OCI-LY7 (cell line): ENCODE measurements around the gene ACADM.

Experiments
- EZH2phosphoT487 ChIP-seq: fragments of 200-600 bp; sonication (generic); IDR thresholded peaks from 2 replicates; pipeline ENCODE4 v1.6.1; 2018; ENCODE audit warnings: low read depth, borderline replicate concordance, mild to moderate bottlenecking, mixed run types, antibody characterized with exemption, low read length, moderate library complexity, mixed read lengths
- TF ChIP-seq, protein P1 (sequence below): fragments of 200-600 bp; sonication (generic); conservative IDR thresholded peaks from 2 replicates; pipeline ENCODE4 v1.5.1; 2014; ENCODE audit warnings: mild to moderate bottlenecking, antibody characterized with exemption, low read length, moderate library complexity, mixed read lengths

DNA sequence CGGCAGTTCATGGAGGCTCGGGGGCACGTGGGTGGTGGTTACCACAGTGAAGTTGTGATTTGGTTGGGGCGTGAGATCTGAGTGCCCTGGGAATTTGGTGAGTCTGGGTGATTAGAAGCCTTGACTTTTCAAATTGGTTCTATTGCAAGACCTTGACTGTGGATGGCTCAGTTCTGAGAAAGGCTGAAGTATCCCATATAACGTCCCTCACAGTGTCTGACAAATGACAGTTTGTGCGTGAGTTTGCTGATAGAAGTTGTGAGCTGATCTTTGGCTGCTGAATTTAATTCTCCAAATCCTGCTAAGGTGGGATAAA, 72.7 kb downstream of the ACADM start:
- TF ChIP-seq, protein P1, sequence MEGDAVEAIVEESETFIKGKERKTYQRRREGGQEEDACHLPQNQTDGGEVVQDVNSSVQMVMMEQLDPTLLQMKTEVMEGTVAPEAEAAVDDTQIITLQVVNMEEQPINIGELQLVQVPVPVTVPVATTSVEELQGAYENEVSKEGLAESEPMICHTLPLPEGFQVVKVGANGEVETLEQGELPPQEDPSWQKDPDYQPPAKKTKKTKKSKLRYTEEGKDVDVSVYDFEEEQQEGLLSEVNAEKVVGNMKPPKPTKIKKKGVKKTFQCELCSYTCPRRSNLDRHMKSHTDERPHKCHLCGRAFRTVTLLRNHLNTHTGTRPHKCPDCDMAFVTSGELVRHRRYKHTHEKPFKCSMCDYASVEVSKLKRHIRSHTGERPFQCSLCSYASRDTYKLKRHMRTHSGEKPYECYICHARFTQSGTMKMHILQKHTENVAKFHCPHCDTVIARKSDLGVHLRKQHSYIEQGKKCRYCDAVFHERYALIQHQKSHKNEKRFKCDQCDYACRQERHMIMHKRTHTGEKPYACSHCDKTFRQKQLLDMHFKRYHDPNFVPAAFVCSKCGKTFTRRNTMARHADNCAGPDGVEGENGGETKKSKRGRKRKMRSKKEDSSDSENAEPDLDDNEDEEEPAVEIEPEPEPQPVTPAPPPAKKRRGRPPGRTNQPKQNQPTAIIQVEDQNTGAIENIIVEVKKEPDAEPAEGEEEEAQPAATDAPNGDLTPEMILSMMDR, result no peak
- TF ChIP-seq EZH2phosphoT487, result no peak
